ENCODE measurements around the gene MGAM2. TPM values are rescaled to one million over a fixed set of nuclear protein-coding genes. Genes with fewer than 3 reads are reported as not detected.

The MGAM2 gene
- total and polyA plus RNA-seq, 2 of the 13 experiments (the other 11 are each of a cell fraction or from before 2014, with no cell fraction given) = 0.29 TPM; not detected in 1

- in situ Hi-C loops (cut with HindIII; ENCODE audit: extremely low pct_ligation_motif_present, low pct_unique_long_range_greater_than_20kb) = no loop called here
- intact Hi-C loops (cut with micrococcal nuclease; ENCODE audit: unreplicated experiment) = no loop called here
- FAIRE-seq (no peak), DNase-seq (ENCODE audit: low spot score) (no peak), ATAC-seq (no peak)
- no peak overlapping the region for H3K4me2 ChIP-seq (ENCODE audit: low read depth, low read length)
- no peaks in the 10 kb centered on the region for H3K27me3 ChIP-seq (ENCODE audit: control insufficient read depth in 1 of 2, insufficient read depth in 2 of 2, low read length in 2 of 2)
- ChIA-PET CTCF (ENCODE audit: low intra/inter-chr PET ratio, low total read pairs) (no interaction called here), POLR2A (no interaction called here)
- no peaks in the 10 kb centered on the region for H3K36me3 ChIP-seq (replicated peaks in 1 of 2; ENCODE audit: control insufficient read depth in 1 of 2, insufficient read depth in 2 of 2, low read length in 2 of 2)
- no peak for TF ChIP-seq SALL1 (CRISPR knock-in tag; IDR thresholded peaks at IDR 0.05)
- TF ChIP-seq ZNF616 (CRISPR knock-in tag; IDR thresholded peaks at IDR 0.05; ENCODE audit: low read depth) = no peak
- no peak for TF ChIP-seq MAZ (IDR thresholded peaks at IDR 0.05; ENCODE audit: borderline replicate concordance, low read depth, low read length)
- no peak for TF ChIP-seq MAZ (CRISPR knock-in tag; IDR thresholded peaks at IDR 0.05; ENCODE audit: low read depth)
- TF ChIP-seq ASH2L (IDR thresholded peaks at IDR 0.05; ENCODE audit: insufficient read length, low read depth, low read length) = no peak
- no peak for TF ChIP-seq ZNF687 (CRISPR knock-in tag; IDR thresholded peaks at IDR 0.05)
- WGBS (ENCODE audit: low lambda C conversion rate) = 1% methylated on average over 2 of the region's 2 CpGs
- H3K4me1 ChIP-seq (ENCODE audit: insufficient read depth, low read length) = no peaks in the 10 kb centered on the region
- H2AFZ ChIP-seq (ENCODE audit: low read length) = no peak overlapping the region
- H3K9me3 ChIP-seq (ENCODE audit: low read length) = no peaks in the 10 kb centered on the region
- H3K27ac ChIP-seq (ENCODE audit: extremely low read length, insufficient read depth, low read length) = no peak overlapping the region
- no TSS peak for BruUV-seq (replicated peaks)
- no peak overlapping the region for H3K9ac ChIP-seq (ENCODE audit: insufficient read depth, low read depth, low read length)
- H4K20me1 ChIP-seq (ENCODE audit: insufficient read depth, low read length) = no peaks in the 10 kb centered on the region
- H3K79me2 ChIP-seq (ENCODE audit: insufficient read depth, low read length) = no peaks in the 10 kb centered on the region
- H3K4me3 ChIP-seq (replicated peaks in 1 of 3; ENCODE audit: insufficient read depth in 1 of 3, low read depth in 2 of 3, low read length in 3 of 3) = no peak overlapping the region
These were observed 47.4 kb downstream of the MGAM2 start for GRCh38 chr7:142158736-142159496.
